AG04450 (cell line): ENCODE measurements around the gene FNIP2. TPM values are rescaled to one million over a fixed set of nuclear protein-coding genes. Genes with fewer than 3 reads are reported as not detected.

Source experiments
- CTCF ChIA-PET: fragments of 300-600, 350-600 bp; formaldehyde crosslinking; extraction: SDS; loops from one replicate; lab custom pipeline; 2022; ENCODE audit warnings: antibody characterized with exemption, inconsistent platforms; lab: Charles Lee
- POLR2A ChIA-PET: fragments of 350-600 bp; formaldehyde crosslinking; extraction: SDS; loops from one replicate; lab custom pipeline; 2021; ENCODE audit warnings: antibody characterized with exemption, inconsistent platforms; lab: Yijun Ruan, JAX
- DNase-seq: peaks from one replicate; pipeline ENCODE4 v3.0.0-alpha.2; 2011; ENCODE audit warnings: low read depth, low spot score
- H3K27ac ChIP-seq: one replicate; pipeline ENCODE4 v1.5.1; 2012; ENCODE audit warnings: low read depth, low read length, control low read depth
- H3K27me3 ChIP-seq: one replicate; pipeline ENCODE4 v1.6.0; 2012; ENCODE audit warnings: low read length; ENCODE audit not compliant: control insufficient read depth, insufficient read depth
- H3K4me3 ChIP-seq: 2 replicates; pipeline ENCODE4 v1.5.1; 2011; ENCODE audit warnings: mild to moderate bottlenecking, low read depth, low read length, control low read depth
- H3K9me3 ChIP-seq: 2 replicates; pipeline ENCODE4 v1.5.1; 2012; ENCODE audit warnings: low read length; ENCODE audit not compliant: control insufficient read depth, insufficient read depth
- polyA plus RNA-seq: library from polyadenylated mRNA; depleted of rRNA; stranded (reverse); fragments of >200 nt; gene quantifications from 2 replicates; pipeline ENCODE4 v1.2.3, GENCODE V29; 2011
- TF ChIP-seq, protein P1 (sequence below): IDR thresholded peaks from 2 replicates; pipeline ENCODE4 v1.5.1; 2011; ENCODE audit warnings: low read depth, low read length, control low read depth, inconsistent platforms

Gene FNIP2
- polyA plus RNA-seq, 1 experiment = 8.4 TPM

DNA sequence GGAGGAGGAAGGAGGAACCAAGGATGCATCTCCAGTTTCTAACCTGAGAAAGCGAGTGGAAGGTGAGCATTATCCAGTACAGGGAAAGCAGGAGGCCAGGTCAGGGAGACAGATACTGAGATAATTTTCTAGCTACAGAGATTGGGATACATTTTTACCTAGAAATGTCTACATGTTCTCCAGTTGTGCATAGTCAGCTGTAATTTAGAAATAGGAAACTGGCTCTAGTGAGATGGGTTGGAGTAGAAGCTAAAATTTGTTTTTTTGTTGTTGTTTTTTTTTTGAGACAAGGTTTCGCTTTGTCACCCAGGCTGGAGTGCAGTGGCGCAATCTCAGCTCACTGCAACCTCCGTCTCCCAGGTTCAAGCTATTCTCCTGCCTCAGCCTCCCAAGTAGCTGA is 71.3 kb downstream of the FNIP2 start:
- no peak for DNase-seq
- H3K27me3 ChIP-seq = no peaks in the 10 kb centered on the region
- H3K27ac ChIP-seq = no peak overlapping the region
- POLR2A ChIA-PET = no interaction called here
- no peaks in the 10 kb centered on the region for H3K9me3 ChIP-seq
- no peak overlapping the region for H3K4me3 ChIP-seq
- TF ChIP-seq, protein P1, sequence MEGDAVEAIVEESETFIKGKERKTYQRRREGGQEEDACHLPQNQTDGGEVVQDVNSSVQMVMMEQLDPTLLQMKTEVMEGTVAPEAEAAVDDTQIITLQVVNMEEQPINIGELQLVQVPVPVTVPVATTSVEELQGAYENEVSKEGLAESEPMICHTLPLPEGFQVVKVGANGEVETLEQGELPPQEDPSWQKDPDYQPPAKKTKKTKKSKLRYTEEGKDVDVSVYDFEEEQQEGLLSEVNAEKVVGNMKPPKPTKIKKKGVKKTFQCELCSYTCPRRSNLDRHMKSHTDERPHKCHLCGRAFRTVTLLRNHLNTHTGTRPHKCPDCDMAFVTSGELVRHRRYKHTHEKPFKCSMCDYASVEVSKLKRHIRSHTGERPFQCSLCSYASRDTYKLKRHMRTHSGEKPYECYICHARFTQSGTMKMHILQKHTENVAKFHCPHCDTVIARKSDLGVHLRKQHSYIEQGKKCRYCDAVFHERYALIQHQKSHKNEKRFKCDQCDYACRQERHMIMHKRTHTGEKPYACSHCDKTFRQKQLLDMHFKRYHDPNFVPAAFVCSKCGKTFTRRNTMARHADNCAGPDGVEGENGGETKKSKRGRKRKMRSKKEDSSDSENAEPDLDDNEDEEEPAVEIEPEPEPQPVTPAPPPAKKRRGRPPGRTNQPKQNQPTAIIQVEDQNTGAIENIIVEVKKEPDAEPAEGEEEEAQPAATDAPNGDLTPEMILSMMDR = no peak
- CTCF ChIA-PET = interaction anchor here (1.3 to 3.5 kb wide), 5 partner anchors 10 to 363 kb away, joined by 3 to 21 read pairs (median 3); no protein-coding TSS in a partner anchor

DNA sequence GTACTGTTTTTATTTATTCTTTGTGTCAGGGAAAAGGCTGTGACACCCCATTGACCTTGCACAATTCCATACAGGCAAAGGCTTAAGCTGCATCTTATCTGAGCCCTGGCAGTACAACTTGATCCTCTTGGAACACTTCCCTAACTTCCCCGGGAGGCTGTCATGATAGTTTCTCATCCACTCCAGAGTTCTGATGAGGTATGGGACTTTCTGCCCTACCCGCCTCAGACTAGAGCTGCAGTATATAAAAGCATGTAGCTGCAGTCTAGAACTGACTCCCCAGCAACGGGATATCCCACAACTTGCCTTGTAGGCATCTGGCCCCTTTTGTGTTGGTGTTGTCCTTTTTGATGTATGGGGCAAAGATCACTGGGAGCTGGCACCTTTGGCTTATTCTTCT is 72.7 kb downstream of the FNIP2 start:
- no peaks in the 10 kb centered on the region for H3K9me3 ChIP-seq
- H3K27ac ChIP-seq = no peak overlapping the region
- TF ChIP-seq, protein P1 = no peak
- ChIA-PET CTCF (interaction anchor here (1.6 to 3.5 kb wide), 2 partner anchors 9 to 111 kb away, joined by 3 to 21 read pairs; no protein-coding TSS in a partner anchor), POLR2A (no interaction called here)
- H3K27me3 ChIP-seq = no peaks in the 10 kb centered on the region
- H3K4me3 ChIP-seq = no peak overlapping the region
- DNase-seq = no peak

DNA sequence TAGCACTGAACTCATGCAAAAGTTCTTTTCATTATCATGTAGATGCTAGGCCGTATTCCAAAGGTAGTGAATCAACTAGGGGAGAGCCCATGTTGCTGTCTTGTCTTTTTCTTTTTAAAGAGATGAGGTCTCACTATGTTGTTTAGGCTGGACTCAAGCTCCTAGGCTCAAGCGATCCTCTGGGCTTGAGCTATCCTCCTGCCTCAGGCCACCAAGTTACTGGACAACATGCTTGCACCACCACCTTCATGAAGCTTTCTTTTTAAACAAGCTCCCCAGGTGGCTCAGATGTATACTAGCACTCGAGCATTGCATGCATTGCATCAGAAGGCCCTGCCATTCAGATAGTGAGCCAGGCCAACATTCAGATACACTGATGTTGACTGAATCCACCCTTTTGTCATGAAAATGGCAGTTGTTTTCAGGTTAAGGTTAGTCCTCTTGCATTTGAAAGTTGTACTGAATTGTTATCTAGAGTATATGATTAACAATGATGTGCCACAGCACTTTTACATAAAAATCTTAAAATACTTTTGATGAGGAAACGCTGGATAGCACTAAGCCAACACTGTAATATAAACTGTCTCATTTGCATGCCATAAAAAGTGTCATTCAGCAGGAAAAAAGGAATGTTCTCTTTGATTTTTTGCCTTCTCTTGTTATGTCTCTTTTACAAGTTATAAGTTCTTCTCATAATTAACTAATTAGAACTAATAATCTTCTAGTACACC is 76.7 kb downstream of the FNIP2 start:
- ChIA-PET POLR2A (no interaction called here), CTCF (interaction anchor here (0.6 to 2.9 kb wide), 5 partner anchors 12 to 357 kb away, joined by 3 to 13 read pairs (median 3); no protein-coding TSS in a partner anchor)
- Histone ChIP-seq H3K27me3 (no peaks in the 10 kb centered on the region), H3K4me3 (no peak overlapping the region), H3K27ac (no peak overlapping the region), H3K9me3 (no peaks in the 10 kb centered on the region)
- DNase-seq = no peak
- TF ChIP-seq, protein P1 = no peak

DNA sequence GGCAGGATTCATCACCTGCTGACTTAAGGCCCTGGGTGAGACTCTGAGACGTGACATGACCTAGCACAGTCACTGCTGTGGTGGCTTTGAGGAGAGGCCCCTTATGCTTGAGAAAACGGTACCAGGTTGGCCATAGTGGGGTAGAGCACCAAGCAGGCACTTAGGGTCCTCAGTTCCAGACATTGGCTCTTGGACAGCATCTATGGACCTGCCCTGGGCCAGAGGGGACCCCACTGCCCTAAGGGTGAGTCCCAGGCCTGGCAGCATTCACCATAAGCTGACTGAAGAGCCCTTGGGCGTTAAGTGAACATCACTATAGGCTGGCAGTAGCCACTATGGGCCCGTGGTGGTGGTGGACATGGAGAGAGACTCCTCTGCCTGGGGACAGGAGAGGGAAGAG is 78.7 kb downstream of the FNIP2 start:
- H3K27ac ChIP-seq = no peak overlapping the region
- CTCF ChIA-PET = interaction anchor here (2.8 kb wide), 1 partner anchor 117 kb away, joined by 11 read pairs; no protein-coding TSS in a partner anchor
- TF ChIP-seq, protein P1 = no peak

DNA sequence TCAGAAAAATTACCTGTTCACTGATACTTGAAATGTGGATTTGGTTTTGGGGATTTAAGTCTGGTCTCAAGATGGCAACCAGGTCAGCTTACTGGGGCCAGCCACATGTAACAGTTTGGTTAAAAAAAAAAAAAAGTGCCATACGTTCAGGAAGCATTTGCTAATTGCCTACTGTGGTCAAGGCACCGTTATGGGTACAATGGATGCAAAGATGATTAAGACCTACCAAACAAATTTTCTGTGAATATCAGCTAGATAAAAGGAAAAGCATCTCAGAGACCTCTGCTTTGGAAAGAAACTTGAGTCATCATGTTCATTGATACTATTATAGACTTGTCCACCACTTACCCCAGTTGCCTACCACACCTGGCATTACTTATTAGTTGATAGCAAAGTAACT is 80.9 kb downstream of the FNIP2 start:
- Histone ChIP-seq H3K27ac (no peak overlapping the region), H3K4me3 (no peak overlapping the region), H3K27me3 (no peaks in the 10 kb centered on the region), H3K9me3 (no peaks in the 10 kb centered on the region)
- ChIA-PET CTCF (interaction anchor here (0.6 to 4.5 kb wide), 13 partner anchors 9 to 353 kb away, joined by 3 to 48 read pairs (median 4); no protein-coding TSS in a partner anchor), POLR2A (no interaction called here)
- DNase-seq = no peak
- TF ChIP-seq, protein P1 = no peak

More for the DNA sequence above, 78.7 kb downstream of the FNIP2 start:
- H3K27me3 ChIP-seq = no peaks in the 10 kb centered on the region
- no peak overlapping the region for H3K4me3 ChIP-seq
- DNase-seq = no peak
- no peaks in the 10 kb centered on the region for H3K9me3 ChIP-seq
- POLR2A ChIA-PET = no interaction called here
